ENCODE measurements around the gene DEDD. TPM values are rescaled to one million over a fixed set of nuclear protein-coding genes. Genes with fewer than 3 reads are reported as not detected.

The DEDD gene
- total RNA-seq, 2 experiments from 2014 or later: 35.5 to 36.6 TPM

DNA sequence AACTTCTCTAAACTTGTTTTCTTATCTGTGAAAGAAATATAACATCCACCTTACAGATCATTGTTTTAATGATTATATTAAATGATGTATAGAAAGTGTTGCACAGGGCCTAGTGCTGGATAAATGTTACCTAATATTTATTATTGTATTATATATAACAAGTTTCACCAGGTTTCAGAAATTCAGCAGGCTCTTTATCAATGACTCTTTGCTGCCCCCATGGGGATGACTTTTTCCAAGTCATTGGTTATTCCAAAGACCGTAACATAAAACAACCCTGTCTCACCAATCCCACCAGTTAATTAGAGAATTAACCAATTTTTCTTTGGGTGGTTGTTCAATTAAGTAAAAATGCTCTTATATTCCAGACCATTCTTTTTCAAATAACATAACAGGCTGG is 7.3 kb upstream of the DEDD start:
- intact Hi-C loops (cut with DNase I, micrococcal nuclease): loop anchor here in 1 of 2 experiments (2.0 to 10.0 kb wide), 3 partner anchors 143 to 855 kb away; partner anchors contain the start of gene PEX19
- Histone ChIP-seq H3K4me3 (ENCODE audit: low read length) (no peak overlapping the region), H3K4me1 (ENCODE audit: insufficient read depth, low read length) (peaks cover 2% of the 10 kb centered on the region), H3K9me3 (ENCODE audit: control insufficient read depth in 1 of 2, insufficient read depth in 1 of 2, low read length in 2 of 2) (no peaks in the 10 kb centered on the region), H3K36me3 (ENCODE audit: insufficient read depth, low read length) (no peaks in the 10 kb centered on the region), H3K27me3 (ENCODE audit: control insufficient read depth in 1 of 2, insufficient read depth in 2 of 2, low read length in 2 of 2) (no peaks in the 10 kb centered on the region), H3K27ac (ENCODE audit: low read depth in 1 of 2, low read length in 2 of 2) (no peak overlapping the region)
- no peaks in the 10 kb centered on the region for H3K36me3 Mint-ChIP-seq (ENCODE audit: low read depth)
- CTCF ChIA-PET: interaction anchor here (1.0 to 1.3 kb wide), 3 partner anchors 15 to 86 kb away, joined by 3 to 5 read pairs (median 3); no protein-coding TSS in a partner anchor
- no peak overlapping the region for H3K4me3 Mint-ChIP-seq
- no peak overlapping the region for H3K27ac Mint-ChIP-seq
- peak; percentile 72 for ATAC-seq (ENCODE audit: poor library complexity)
- TF ChIP-seq, protein P1, sequence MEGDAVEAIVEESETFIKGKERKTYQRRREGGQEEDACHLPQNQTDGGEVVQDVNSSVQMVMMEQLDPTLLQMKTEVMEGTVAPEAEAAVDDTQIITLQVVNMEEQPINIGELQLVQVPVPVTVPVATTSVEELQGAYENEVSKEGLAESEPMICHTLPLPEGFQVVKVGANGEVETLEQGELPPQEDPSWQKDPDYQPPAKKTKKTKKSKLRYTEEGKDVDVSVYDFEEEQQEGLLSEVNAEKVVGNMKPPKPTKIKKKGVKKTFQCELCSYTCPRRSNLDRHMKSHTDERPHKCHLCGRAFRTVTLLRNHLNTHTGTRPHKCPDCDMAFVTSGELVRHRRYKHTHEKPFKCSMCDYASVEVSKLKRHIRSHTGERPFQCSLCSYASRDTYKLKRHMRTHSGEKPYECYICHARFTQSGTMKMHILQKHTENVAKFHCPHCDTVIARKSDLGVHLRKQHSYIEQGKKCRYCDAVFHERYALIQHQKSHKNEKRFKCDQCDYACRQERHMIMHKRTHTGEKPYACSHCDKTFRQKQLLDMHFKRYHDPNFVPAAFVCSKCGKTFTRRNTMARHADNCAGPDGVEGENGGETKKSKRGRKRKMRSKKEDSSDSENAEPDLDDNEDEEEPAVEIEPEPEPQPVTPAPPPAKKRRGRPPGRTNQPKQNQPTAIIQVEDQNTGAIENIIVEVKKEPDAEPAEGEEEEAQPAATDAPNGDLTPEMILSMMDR (IDR thresholded peaks at IDR 0.05): peak; percentile 67
- peaks cover 6% of the 10 kb centered on the region for H3K4me1 Mint-ChIP-seq (ENCODE audit: low read depth)
- no peaks in the 10 kb centered on the region for H3K27me3 Mint-ChIP-seq
- no peaks in the 10 kb centered on the region for H3K9me3 Mint-ChIP-seq
- POLR2A ChIA-PET: no interaction called here
- peak in 8 of 14 experiments; percentile 26 to 73 (median 50) for DNase-seq

DNA sequence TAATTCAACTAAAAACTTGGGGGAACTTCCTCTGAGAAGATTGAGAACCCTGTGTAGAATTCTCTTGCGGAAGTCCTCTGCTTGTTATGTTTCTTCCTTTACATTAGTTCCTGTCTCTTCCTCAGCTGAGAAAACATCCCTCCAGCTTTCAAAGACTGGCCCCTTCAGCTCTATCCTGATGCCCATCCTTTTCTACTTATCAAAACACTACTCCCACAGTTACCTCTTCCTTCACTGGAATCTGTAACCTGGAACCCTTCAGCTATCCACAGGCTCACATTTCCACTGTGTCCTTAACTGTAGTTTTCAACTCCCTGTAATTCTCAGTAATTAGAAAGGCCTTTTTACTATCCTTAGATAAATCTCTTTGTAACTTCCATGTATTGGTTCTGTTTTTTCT is 6.0 kb upstream of the DEDD start:
- H3K9me3 Mint-ChIP-seq: no peaks in the 10 kb centered on the region
- Histone ChIP-seq H3K9me3 (ENCODE audit: control insufficient read depth in 1 of 2, insufficient read depth in 1 of 2, low read length in 2 of 2) (no peaks in the 10 kb centered on the region), H3K27ac (ENCODE audit: low read depth in 1 of 2, low read length in 2 of 2) (no peak overlapping the region), H3K4me1 (ENCODE audit: insufficient read depth, low read length) (peaks cover 14% of the 10 kb centered on the region), H3K4me3 (ENCODE audit: low read length) (no peak overlapping the region), H3K27me3 (ENCODE audit: control insufficient read depth in 1 of 2, insufficient read depth in 2 of 2, low read length in 2 of 2) (no peaks in the 10 kb centered on the region), H3K36me3 (ENCODE audit: insufficient read depth, low read length) (no peaks in the 10 kb centered on the region)
- ChIA-PET POLR2A (interaction anchor here (1.0 to 3.3 kb wide), 3 partner anchors 11 to 21 kb away, joined by 4 to 11 read pairs (median 4); partner anchors contain the start of genes NIT1, PFDN2 and UFC1), CTCF (interaction anchor here (0.7 to 1.3 kb wide), 3 partner anchors 41 to 67 kb away, joined by 3 to 5 read pairs (median 3); no protein-coding TSS in a partner anchor)
- no peak for DNase-seq
- no peak overlapping the region for H3K4me3 Mint-ChIP-seq
- intact Hi-C loops (cut with DNase I, micrococcal nuclease): loop anchor here in 1 of 2 experiments (10.0 kb wide), 1 partner anchor 854 kb away; the partner anchor contains the start of gene PEX19
- H3K36me3 Mint-ChIP-seq (ENCODE audit: low read depth): no peaks in the 10 kb centered on the region
- no peaks in the 10 kb centered on the region for H3K27me3 Mint-ChIP-seq
- peaks cover 6% of the 10 kb centered on the region for H3K4me1 Mint-ChIP-seq (ENCODE audit: low read depth)
- TF ChIP-seq, protein P1 (IDR thresholded peaks at IDR 0.05): no peak
- peak overlapping the region; percentile 50 for H3K27ac Mint-ChIP-seq
- ATAC-seq (ENCODE audit: poor library complexity): no peak

GRCh38 chr1:161137881-161138280 is 5.4 kb upstream of the DEDD start:
- POLR2A ChIA-PET: interaction anchor here (1.0 to 3.3 kb wide), 3 partner anchors 10 to 20 kb away, joined by 4 to 11 read pairs (median 4); partner anchors contain the start of genes NIT1, PFDN2 and UFC1
- CTCF ChIA-PET: interaction anchor here (0.7 to 1.7 kb wide), 3 partner anchors 40 to 66 kb away, joined by 3 to 5 read pairs (median 3); no protein-coding TSS in a partner anchor

More at GRCh38 chr1:161137881-161138280, 5.4 kb upstream of the DEDD start:
- Mint-ChIP-seq H3K36me3 (ENCODE audit: low read depth) (no peaks in the 10 kb centered on the region), H3K27me3 (no peaks in the 10 kb centered on the region), H3K9me3 (no peaks in the 10 kb centered on the region), H3K27ac (peak overlapping the region; percentile 50), H3K4me1 (ENCODE audit: low read depth) (peaks cover 6% of the 10 kb centered on the region), H3K4me3 (no peak overlapping the region)
- no peaks in the 10 kb centered on the region for H3K9me3 ChIP-seq (ENCODE audit: control insufficient read depth in 1 of 2, insufficient read depth in 1 of 2, low read length in 2 of 2)
- DNase-seq (no peak), ATAC-seq (ENCODE audit: poor library complexity) (no peak)
- no peak overlapping the region for H3K4me3 ChIP-seq (ENCODE audit: low read length)
- no peaks in the 10 kb centered on the region for H3K27me3 ChIP-seq (ENCODE audit: control insufficient read depth in 1 of 2, insufficient read depth in 2 of 2, low read length in 2 of 2)
- no peak overlapping the region for H3K27ac ChIP-seq (ENCODE audit: low read depth in 1 of 2, low read length in 2 of 2)
- TF ChIP-seq, protein P1 (IDR thresholded peaks at IDR 0.05): no peak
- intact Hi-C loops (cut with DNase I, micrococcal nuclease): loop anchor here in 1 of 2 experiments (10.0 kb wide), 1 partner anchor 853 kb away; the partner anchor contains the start of gene PEX19
- no peaks in the 10 kb centered on the region for H3K36me3 ChIP-seq (ENCODE audit: insufficient read depth, low read length)
- H3K4me1 ChIP-seq (ENCODE audit: insufficient read depth, low read length): peaks cover 19% of the 10 kb centered on the region

All from CD4-positive, alpha-beta T cell (primary cell).